OCI-LY3 (cell line): ENCODE data around the gene NKAIN2.

ENCODE experiments used
- EZH2phosphoT487 ChIP-seq: fragments of 200-600 bp; shearing (Covaris generic); IDR thresholded peaks from 2 replicates; pipeline ENCODE4 v1.6.1; 2018; ENCODE audit warnings: antibody characterized with exemption, mixed run types, low read depth
- TF ChIP-seq, protein P1 (sequence below): fragments of 200-600, 300-600 bp; sonication (generic); IDR thresholded peaks from 2 replicates; pipeline ENCODE4 v1.5.1; 2014; ENCODE audit warnings: antibody characterized with exemption, low read length, low read depth

DNA sequence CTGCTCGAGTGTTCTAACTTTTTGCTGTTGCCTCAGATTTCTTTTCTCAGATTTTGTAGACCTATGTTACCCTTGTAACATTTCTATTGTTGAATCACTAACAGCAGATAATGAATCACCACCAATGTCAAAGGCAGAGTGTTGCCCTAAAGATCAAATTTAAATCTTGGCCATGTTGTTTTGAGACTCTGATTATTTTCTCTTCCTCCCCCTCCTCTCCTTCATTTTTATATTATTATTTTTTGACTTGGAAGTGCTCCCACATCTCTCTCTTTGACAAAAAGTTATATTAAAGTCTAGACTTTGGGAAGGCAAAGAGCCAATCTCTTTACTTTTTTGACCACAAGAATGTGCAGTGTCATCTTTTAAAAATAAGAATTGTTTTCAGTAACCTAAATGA lies 422.7 kb downstream of the NKAIN2 start:
- TF ChIP-seq, protein P1, sequence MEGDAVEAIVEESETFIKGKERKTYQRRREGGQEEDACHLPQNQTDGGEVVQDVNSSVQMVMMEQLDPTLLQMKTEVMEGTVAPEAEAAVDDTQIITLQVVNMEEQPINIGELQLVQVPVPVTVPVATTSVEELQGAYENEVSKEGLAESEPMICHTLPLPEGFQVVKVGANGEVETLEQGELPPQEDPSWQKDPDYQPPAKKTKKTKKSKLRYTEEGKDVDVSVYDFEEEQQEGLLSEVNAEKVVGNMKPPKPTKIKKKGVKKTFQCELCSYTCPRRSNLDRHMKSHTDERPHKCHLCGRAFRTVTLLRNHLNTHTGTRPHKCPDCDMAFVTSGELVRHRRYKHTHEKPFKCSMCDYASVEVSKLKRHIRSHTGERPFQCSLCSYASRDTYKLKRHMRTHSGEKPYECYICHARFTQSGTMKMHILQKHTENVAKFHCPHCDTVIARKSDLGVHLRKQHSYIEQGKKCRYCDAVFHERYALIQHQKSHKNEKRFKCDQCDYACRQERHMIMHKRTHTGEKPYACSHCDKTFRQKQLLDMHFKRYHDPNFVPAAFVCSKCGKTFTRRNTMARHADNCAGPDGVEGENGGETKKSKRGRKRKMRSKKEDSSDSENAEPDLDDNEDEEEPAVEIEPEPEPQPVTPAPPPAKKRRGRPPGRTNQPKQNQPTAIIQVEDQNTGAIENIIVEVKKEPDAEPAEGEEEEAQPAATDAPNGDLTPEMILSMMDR: no peak
- no peak for TF ChIP-seq EZH2phosphoT487
